PC-9 (cell line): ENCODE results near the gene IDH3G. TPM values are rescaled to one million over a fixed set of nuclear protein-coding genes. Genes with fewer than 3 reads are reported as not detected.

Source experiments
- BruUV-seq: library from RNA; stranded (reverse); fragments of 400-500 nt; replicated peaks from 2 replicates; lab custom pipeline; 2021; lab: Mats Ljungman, UMichigan
- CTCF ChIA-PET: fragments of 300-600 bp; sonication (Branson Sonifier 250); formaldehyde crosslinking; loops from one replicate; lab custom pipeline; 2022; ENCODE audit warnings: antibody characterized with exemption; lab: Charles Lee
- POLR2A ChIA-PET: fragments of 300-600 bp; sonication (Branson Sonifier 250); formaldehyde crosslinking; loops from one replicate; lab custom pipeline; 2022; ENCODE audit warnings: antibody characterized with exemption; ENCODE audit not compliant: unreplicated experiment; lab: Charles Lee
- DNase-seq, 2 experiments: peaks; one replicate each; pipeline versions ENCODE4 v3.0.0 to v3.0.0-alpha.2; 2015 to 2022; ENCODE audit warnings: mixed read lengths in 1 of 2
- H2AFZ ChIP-seq: fragments of 200-600 bp; sonication (generic); 2 replicates; pipeline ENCODE4 v1.8.1; 2017; ENCODE audit warnings: antibody characterized with exemption
- H3F3A ChIP-seq: fragments of 200-600 bp; sonication (generic); 2 replicates; pipeline ENCODE4 v1.8.1; 2017; ENCODE audit warnings: antibody characterized with exemption, mild to moderate bottlenecking, low read depth; ENCODE audit not compliant: insufficient read depth
- H3K27ac ChIP-seq: fragments of 200-600 bp; sonication (generic); 2 replicates; pipeline ENCODE4 v1.6.1; 2016; ENCODE audit warnings: mixed run types
- H3K27me3 ChIP-seq: fragments of 200-600 bp; sonication (generic); 2 replicates; pipeline ENCODE4 v1.6.1; 2016; ENCODE audit warnings: low read depth, mixed run types; ENCODE audit not compliant: insufficient read depth
- H3K36me3 ChIP-seq: fragments of 200-600 bp; sonication (generic); 2 replicates; pipeline ENCODE4 v1.6.1; 2016; ENCODE audit warnings: low read depth, mixed run types
- H3K4me1 ChIP-seq: fragments of 200-600 bp; sonication (generic); replicated peaks from 2 replicates; pipeline ENCODE4 v1.6.1; 2016; ENCODE audit warnings: mixed run types; ENCODE audit not compliant: insufficient read depth
- H3K4me2 ChIP-seq: fragments of 200-600 bp; sonication (generic); 2 replicates; pipeline ENCODE4 v1.6.1; 2017; ENCODE audit warnings: mixed run types
- H3K4me3 ChIP-seq: fragments of 200-600 bp; sonication (generic); 2 replicates; pipeline ENCODE4 v1.6.1; 2016; ENCODE audit warnings: mixed run types
- H3K79me2 ChIP-seq: fragments of 200-600 bp; sonication (generic); 2 replicates; pipeline ENCODE4 v1.6.1; 2017; ENCODE audit warnings: low read depth, mixed run types
- H3K9me2 ChIP-seq: fragments of 200-600 bp; sonication (generic); 2 replicates; pipeline ENCODE4 v1.8.1; 2017; ENCODE audit warnings: mild to moderate bottlenecking; ENCODE audit not compliant: insufficient read depth
- H3K9me3 ChIP-seq: fragments of 200-600 bp; sonication (generic); 2 replicates; pipeline ENCODE4 v1.8.1; 2016; ENCODE audit warnings: low read depth; ENCODE audit not compliant: insufficient read depth
- H4K20me1 ChIP-seq: fragments of 200-600 bp; sonication (generic); 2 replicates; pipeline ENCODE4 v1.8.1; 2017; ENCODE audit not compliant: insufficient read depth
- CTCF ChIP-seq: fragments of 200-600 bp; sonication (generic); conservative IDR thresholded peaks from 2 replicates; pipeline ENCODE4 v1.6.1; 2017; ENCODE audit warnings: mixed run types, antibody characterized with exemption, mild to moderate bottlenecking, moderate library complexity
- EZH2 ChIP-seq: fragments of 200-600 bp; sonication (generic); IDR thresholded peaks from 2 replicates; pipeline ENCODE4 v1.8.0; 2017; ENCODE audit warnings: antibody characterized with exemption, low read depth
- intact Hi-C: fragments of 100-400 bp; cut with micrococcal nuclease; formaldehyde crosslinking; loops from one replicate; pipeline ENCODE4 v1.10.0; 2022; ENCODE audit not compliant: unreplicated experiment
- total RNA-seq: library from RNA; stranded (reverse); gene quantifications from 2 replicates; pipeline ENCODE4 v1.2.3, GENCODE V29; 2021

IDH3G gene
- total RNA-seq, 1 experiment from 2014 or later = 63.4 TPM

- H3K9me2 ChIP-seq = no peaks in the 10 kb centered on the region
- H3F3A ChIP-seq = peaks cover 16% of the 10 kb centered on the region
- no peaks in the 10 kb centered on the region for H3K27me3 ChIP-seq
- no peak overlapping the region for H3K4me2 ChIP-seq
- CTCF ChIA-PET = no interaction called here
- DNase-seq = no peak
- H3K4me3 ChIP-seq = no peak overlapping the region
- no peak for TF ChIP-seq CTCF
- no peak for TF ChIP-seq EZH2
- H3K9me3 ChIP-seq = no peaks in the 10 kb centered on the region
- no TSS peak for BruUV-seq
- intact Hi-C loops = no loop called here
- no peaks in the 10 kb centered on the region for H4K20me1 ChIP-seq
- POLR2A ChIA-PET = no interaction called here
- no peaks in the 10 kb centered on the region for H3K79me2 ChIP-seq
- peaks cover 21% of the 10 kb centered on the region for H3K4me1 ChIP-seq
- peaks cover 6% of the 10 kb centered on the region; the same call in 1 of the 2 replicates for H3K36me3 ChIP-seq
- H3K27ac ChIP-seq = no peak overlapping the region
- no peak overlapping the region for H2AFZ ChIP-seq
Measured at GRCh38 chrX:153736071-153736820, 57.9 kb downstream of the IDH3G start.

Other genes starting within 250 kb of the IDH3G start
- 33.9 and 35.9 TPM in 2 replicates for gene CCNQ, start 195.2 kb downstream of the IDH3G start, total RNA-seq
- 1.3 and 1.8 TPM in 2 replicates for gene DUSP9, start 147.2 kb downstream of the IDH3G start, total RNA-seq
- gene PNCK, start 120.6 kb downstream of the IDH3G start, total RNA-seq = 1.0 and 4.4 TPM in 2 replicates
- 37.6 and 40.5 TPM in 2 replicates for gene SLC6A8, start 106.4 kb downstream of the IDH3G start, total RNA-seq
- 522 and 541 TPM in 2 replicates for gene BCAP31, start 70.0 kb downstream of the IDH3G start, total RNA-seq
- gene ABCD1, start 69.5 kb downstream of the IDH3G start, total RNA-seq = 40.0 and 44.9 TPM in 2 replicates
- gene PLXNB3, start 30.1 kb downstream of the IDH3G start, total RNA-seq = 39.4 and 41.4 TPM in 2 replicates
- gene SRPK3, start 13.3 kb downstream of the IDH3G start, total RNA-seq = 0.40 and 0.46 TPM in 2 replicates
- gene SSR4, start 293 bp upstream of the IDH3G start, total RNA-seq = 223 and 310 TPM in 2 replicates
- gene PDZD4, start 36.2 kb upstream of the IDH3G start, total RNA-seq = 0.17 and 0.25 TPM in 2 replicates
- 68.8 and 79.0 TPM in 2 replicates for gene L1CAM, start 91.8 kb upstream of the IDH3G start, total RNA-seq
- 3.2 and 3.8 TPM in 2 replicates for gene AVPR2, start 110.3 kb upstream of the IDH3G start, total RNA-seq
- gene ARHGAP4, start 131.9 kb upstream of the IDH3G start, total RNA-seq = 47.0 and 86.0 TPM in 2 replicates
- gene NAA10, start 140.7 kb upstream of the IDH3G start, total RNA-seq = 181 and 189 TPM in 2 replicates
- gene RENBP, start 150.3 kb upstream of the IDH3G start, total RNA-seq = 6.8 and 6.9 TPM in 2 replicates
- gene HCFC1, start 177.4 kb upstream of the IDH3G start, total RNA-seq = 67.1 and 79.9 TPM in 2 replicates
- gene TMEM187, start 178.4 kb upstream of the IDH3G start, total RNA-seq = 20.1 and 30.8 TPM in 2 replicates
- gene IRAK1, start 225.5 kb upstream of the IDH3G start, total RNA-seq = 317 and 364 TPM in 2 replicates